Naive thymus-derived CD4-positive, alpha-beta T cell (primary cell): Measurements from ENCODE around the gene PPFIBP1. TPM values are rescaled to one million over a fixed set of nuclear protein-coding genes. Genes with fewer than 3 reads are reported as not detected.

ENCODE experiments used
- ATAC-seq: fragments of 150-1000 bp; cut with Tn5 transposase; 2 replicates; pipeline ENCODE4 v1.10.0; 2021; ENCODE audit warnings: mild to moderate bottlenecking, moderate library complexity
- CTCF ChIA-PET: fragments of 350-600 bp; sonication (Branson Sonifier 250); formaldehyde crosslinking; loops from one replicate; lab custom pipeline; 2021; ENCODE audit warnings: antibody characterized with exemption; lab: Charles Lee
- POLR2A ChIA-PET: fragments of 350-600 bp; sonication (Branson Sonifier 250); formaldehyde crosslinking; loops from one replicate; lab custom pipeline; 2021; ENCODE audit warnings: antibody characterized with exemption, inconsistent platforms; lab: Charles Lee
- DNase-seq, 9 donors: peaks; one replicate each; pipeline versions ENCODE4 v3.0.0 to v3.0.0-alpha.2; 2020 to 2022; ENCODE audit warnings: mixed read lengths in 1 of 9
- H3K27ac ChIP-seq: one replicate; pipeline ENCODE4 v1.7.0; 2013; ENCODE audit warnings: mild to moderate bottlenecking, low read depth, low read length, moderate library complexity
- H3K27me3 ChIP-seq, 2 donors: one replicate each; pipeline ENCODE4 v1.7.0; 2013; ENCODE audit warnings: low read length in 2 of 2, mild to moderate bottlenecking in 2 of 2, moderate library complexity in 2 of 2; ENCODE audit not compliant: control insufficient read depth in 2 of 2, insufficient read depth in 2 of 2
- H3K36me3 ChIP-seq, 3 experiments: 1 replicate in 2 of 3; 2 replicates in 1 of 3; pipeline ENCODE4 v1.7.0; 2013; ENCODE audit warnings: low read length in 3 of 3, mild to moderate bottlenecking in 3 of 3, moderate library complexity in 1 of 3; ENCODE audit not compliant: insufficient read depth in 3 of 3, control insufficient read depth in 2 of 3
- H3K4me1 ChIP-seq, 2 donors: one replicate each; pipeline ENCODE4 v1.7.0; 2013; ENCODE audit warnings: low read length in 2 of 2, mild to moderate bottlenecking in 2 of 2, moderate library complexity in 1 of 2; ENCODE audit not compliant: control insufficient read depth in 2 of 2, insufficient read depth in 2 of 2
- H3K4me3 ChIP-seq: 2 replicates; pipeline ENCODE4 v1.7.0; 2013; ENCODE audit warnings: mild to moderate bottlenecking, low read length
- H3K9me3 ChIP-seq, 3 experiments: 1 replicate in 2 of 3; 2 replicates in 1 of 3; pipeline ENCODE4 v1.7.0; 2013; ENCODE audit warnings: low read length in 3 of 3; ENCODE audit not compliant: control insufficient read depth in 2 of 3
- H3K27ac Mint-ChIP-seq, 9 donors: one replicate each; pipeline ENCODE4 v1.8.0; 2020 to 2022; ENCODE audit warnings: mixed read lengths in 9 of 9, mild to moderate bottlenecking in 8 of 9, moderate library complexity in 5 of 9, inconsistent platforms in 2 of 9
- H3K27me3 Mint-ChIP-seq, 5 donors: one replicate each; pipeline ENCODE4 v1.8.0; 2021 to 2022; ENCODE audit warnings: mixed read lengths in 5 of 5, mild to moderate bottlenecking in 1 of 5
- H3K36me3 Mint-ChIP-seq, 5 donors: one replicate each; pipeline ENCODE4 v1.8.0; 2020 to 2022; ENCODE audit warnings: mixed read lengths in 5 of 5, mild to moderate bottlenecking in 3 of 5, inconsistent platforms in 1 of 5
- H3K4me1 Mint-ChIP-seq, 7 donors: one replicate each; pipeline ENCODE4 v1.8.0; 2020 to 2022; ENCODE audit warnings: mixed read lengths in 7 of 7, mild to moderate bottlenecking in 3 of 7, inconsistent platforms in 1 of 7
- H3K4me3 Mint-ChIP-seq, 10 donors: one replicate each; pipeline ENCODE4 v1.8.0; 2020 to 2022; ENCODE audit warnings: mild to moderate bottlenecking in 10 of 10, mixed read lengths in 10 of 10, moderate library complexity in 6 of 10, inconsistent platforms in 2 of 10
- H3K9me3 Mint-ChIP-seq, 11 donors: one replicate each; pipeline ENCODE4 v1.8.0; 2020 to 2022; ENCODE audit warnings: mixed read lengths in 11 of 11, mild to moderate bottlenecking in 4 of 11, inconsistent platforms in 1 of 11, moderate library complexity in 1 of 11
- intact Hi-C, 2 donors: fragments of 100-400 bp; cut with micrococcal nuclease; formaldehyde crosslinking; loops; one replicate each; pipeline ENCODE4 v1.15.1; 2023
- polyA plus RNA-seq, 2 donors: library from polyadenylated mRNA; unstranded; fragments of 300-500 nt; fragmentation: Illumina TruSeq; gene quantifications; one replicate each; pipeline ENCODE4 v1.2.3, GENCODE V29; 2021
- total RNA-seq, 6 experiments: library from RNA in 5 of 6; stranded (reverse) in 5 of 6; gene quantifications; 1 replicate in 5 of 6; 2 replicates in 1 of 6; pipeline ENCODE4 v1.2.3 and lab custom pipeline; 2021 to 2026

PPFIBP1 gene
- total and polyA plus RNA-seq, 7 experiments from 2014 or later, result 2.7 to 29.2 (median 5.3) TPM

- no peaks in the 10 kb centered on the region for H3K27me3 Mint-ChIP-seq
- CTCF ChIA-PET, result interaction anchor here (1.7 kb wide), 1 partner anchor 142 kb away, joined by 5 read pairs; no protein-coding TSS in a partner anchor
- intact Hi-C loops, result loop anchor here in 1 of 2 donors (5.0 kb wide), 1 partner anchor 513 kb away; no protein-coding TSS in a partner anchor
- no peak overlapping the region for H3K27ac Mint-ChIP-seq
- Histone ChIP-seq H3K36me3 (no peaks in the 10 kb centered on the region), H3K27me3 (no peaks in the 10 kb centered on the region), H3K9me3 (no peaks in the 10 kb centered on the region), H3K4me3 (no peak overlapping the region), H3K4me1 (no peaks in the 10 kb centered on the region), H3K27ac (no peak overlapping the region)
- H3K4me1 Mint-ChIP-seq, result peaks cover 0 to 16% (median 6%) of the 10 kb centered on the region in 7 donors
- ATAC-seq (no peak), DNase-seq (no peak)
- H3K4me3 Mint-ChIP-seq, result no peak overlapping the region
- H3K36me3 Mint-ChIP-seq, result peaks cover 0 to 17% (median 3%) of the 10 kb centered on the region in 5 donors
- POLR2A ChIA-PET, result no interaction called here
- no peaks in the 10 kb centered on the region for H3K9me3 Mint-ChIP-seq
Observed at GRCh38 chr12:27575090-27575761, 51.2 kb downstream of the PPFIBP1 start.

- H3K36me3 ChIP-seq, result no peaks in the 10 kb centered on the region
- H3K9me3 ChIP-seq, result no peaks in the 10 kb centered on the region
- no peak for ATAC-seq
- CTCF ChIA-PET, result no interaction called here
- no peak overlapping the region for H3K4me3 Mint-ChIP-seq
- no peaks in the 10 kb centered on the region for H3K27me3 Mint-ChIP-seq
- DNase-seq, result no peak
- H3K27ac Mint-ChIP-seq, result no peak overlapping the region
- H3K9me3 Mint-ChIP-seq, result no peaks in the 10 kb centered on the region
- H3K27ac ChIP-seq, result no peak overlapping the region
- no peaks in the 10 kb centered on the region for H3K4me1 ChIP-seq
- no peak overlapping the region for H3K4me3 ChIP-seq
- intact Hi-C loops, result loop anchor here in 1 of 2 donors (5.0 kb wide), 1 partner anchor 513 kb away; no protein-coding TSS in a partner anchor
- H3K4me1 Mint-ChIP-seq, result peaks cover 0 to 16% (median 6%) of the 10 kb centered on the region in 7 donors
- peaks cover 0 to 17% (median 3%) of the 10 kb centered on the region in 5 donors for H3K36me3 Mint-ChIP-seq
- H3K27me3 ChIP-seq, result no peaks in the 10 kb centered on the region
- POLR2A ChIA-PET, result no interaction called here
Observed at GRCh38 chr12:27575762-27576118, 51.7 kb downstream of the PPFIBP1 start.

GRCh38 chr12:27576667-27577347, 52.8 kb downstream of the PPFIBP1 start:
- H3K27ac ChIP-seq, result no peak overlapping the region
- no peak overlapping the region for H3K4me3 ChIP-seq
- intact Hi-C loops, result loop anchor here in 1 of 2 donors (5.0 kb wide), 1 partner anchor 515 kb away; no protein-coding TSS in a partner anchor
- POLR2A ChIA-PET, result interaction anchor here (0.7 kb wide), 1 partner anchor 58 kb away, joined by 3 read pairs; no protein-coding TSS in a partner anchor
- no peaks in the 10 kb centered on the region for H3K36me3 ChIP-seq
- Mint-ChIP-seq H3K4me3 (no peak overlapping the region), H3K36me3 (peaks cover 0 to 17% (median 3%) of the 10 kb centered on the region in 5 donors), H3K27ac (no peak overlapping the region), H3K4me1 (peaks cover 0 to 21% (median 7%) of the 10 kb centered on the region in 7 donors), H3K27me3 (no peaks in the 10 kb centered on the region), H3K9me3 (no peaks in the 10 kb centered on the region)
- no peaks in the 10 kb centered on the region for H3K4me1 ChIP-seq
- ATAC-seq (no peak), DNase-seq (no peak)
- no peaks in the 10 kb centered on the region for H3K27me3 ChIP-seq
- CTCF ChIA-PET, result no interaction called here
- H3K9me3 ChIP-seq, result no peaks in the 10 kb centered on the region

GRCh38 chr12:27577688-27578087, 53.7 kb downstream of the PPFIBP1 start:
- ChIA-PET POLR2A (no interaction called here), CTCF (no interaction called here)
- peaks cover 0 to 24% (median 10%) of the 10 kb centered on the region in 7 donors for H3K4me1 Mint-ChIP-seq
- H3K36me3 Mint-ChIP-seq, result peaks cover 0 to 21% (median 3%) of the 10 kb centered on the region in 5 donors
- no peaks in the 10 kb centered on the region for H3K27me3 Mint-ChIP-seq
- no peak overlapping the region for H3K4me3 Mint-ChIP-seq
- no peak overlapping the region for H3K27ac Mint-ChIP-seq
- Histone ChIP-seq H3K4me3 (no peak overlapping the region), H3K27ac (no peak overlapping the region), H3K9me3 (no peaks in the 10 kb centered on the region), H3K36me3 (no peaks in the 10 kb centered on the region), H3K27me3 (no peaks in the 10 kb centered on the region), H3K4me1 (no peaks in the 10 kb centered on the region)
- intact Hi-C loops, result loop anchor here in 1 of 2 donors (5.0 kb wide), 1 partner anchor 515 kb away; no protein-coding TSS in a partner anchor
- DNase-seq (no peak), ATAC-seq (no peak)
- no peaks in the 10 kb centered on the region for H3K9me3 Mint-ChIP-seq

GRCh38 chr12:27578689-27579372, 54.8 kb downstream of the PPFIBP1 start:
- Mint-ChIP-seq H3K27ac (no peak overlapping the region), H3K27me3 (no peaks in the 10 kb centered on the region), H3K36me3 (peaks cover 0 to 23% (median 3%) of the 10 kb centered on the region in 5 donors), H3K4me1 (peaks cover 0 to 27% (median 10%) of the 10 kb centered on the region in 7 donors), H3K4me3 (no peak overlapping the region), H3K9me3 (no peaks in the 10 kb centered on the region)
- H3K4me1 ChIP-seq, result no peaks in the 10 kb centered on the region
- no peaks in the 10 kb centered on the region for H3K36me3 ChIP-seq
- no peak overlapping the region for H3K4me3 ChIP-seq
- ChIA-PET POLR2A (no interaction called here), CTCF (interaction anchor here (0.6 kb wide), 1 partner anchor 617 kb away, joined by 3 read pairs; no protein-coding TSS in a partner anchor)
- no peak for DNase-seq
- H3K9me3 ChIP-seq, result no peaks in the 10 kb centered on the region
- no peak overlapping the region for H3K27ac ChIP-seq
- H3K27me3 ChIP-seq, result no peaks in the 10 kb centered on the region
- intact Hi-C loops, result loop anchor here in 1 of 2 donors (5.0 kb wide), 1 partner anchor 517 kb away; no protein-coding TSS in a partner anchor
- no peak for ATAC-seq

GRCh38 chr12:27580561-27581330, 56.7 kb downstream of the PPFIBP1 start:
- intact Hi-C loops, result no loop called here
- H3K36me3 Mint-ChIP-seq, result peaks cover 0 to 26% (median 3%) of the 10 kb centered on the region in 5 donors
- no peaks in the 10 kb centered on the region for H3K27me3 ChIP-seq
- no peaks in the 10 kb centered on the region for H3K9me3 Mint-ChIP-seq
- H3K27me3 Mint-ChIP-seq, result no peaks in the 10 kb centered on the region
- POLR2A ChIA-PET, result no interaction called here
- CTCF ChIA-PET, result interaction anchor here (0.6 kb wide), 1 partner anchor 8 kb away, joined by 3 read pairs; no protein-coding TSS in a partner anchor
- H3K4me3 ChIP-seq, result no peak overlapping the region
- no peaks in the 10 kb centered on the region for H3K9me3 ChIP-seq
- no peaks in the 10 kb centered on the region for H3K36me3 ChIP-seq
- no peak overlapping the region for H3K4me3 Mint-ChIP-seq
- DNase-seq (no peak), ATAC-seq (no peak)
- H3K4me1 ChIP-seq, result no peaks in the 10 kb centered on the region
- no peak overlapping the region for H3K27ac ChIP-seq
- no peak overlapping the region for H3K27ac Mint-ChIP-seq
- H3K4me1 Mint-ChIP-seq, result peaks cover 0 to 27% (median 12%) of the 10 kb centered on the region in 7 donors
